NT2/D1 (cell line): ENCODE data around the gene C11orf58.
A peak's percentile ranks its signal among the peaks of the same experiment; 100 is the strongest.

ENCODE experiments used
- DNase-seq: peaks from one replicate; pipeline ENCODE4 v3.0.0-alpha.2; 2011; ENCODE audit warnings: low read depth, low spot score
- H3K27me3 ChIP-seq: 2 replicates; pipeline ENCODE4 v1.6.0; 2011; ENCODE audit warnings: mild to moderate bottlenecking; ENCODE audit not compliant: insufficient read length, insufficient read depth
- H3K36me3 ChIP-seq: 2 replicates; pipeline ENCODE4 v1.6.1; 2011; ENCODE audit warnings: mild to moderate bottlenecking, low read length, mixed read lengths; ENCODE audit not compliant: insufficient read depth, insufficient read length
- H3K4me1 ChIP-seq: 2 replicates; pipeline ENCODE4 v1.5.1; 2011; ENCODE audit not compliant: insufficient read depth, insufficient read length
- H3K4me3 ChIP-seq: 2 replicates; pipeline ENCODE4 v1.5.1; 2011; ENCODE audit warnings: low read depth; ENCODE audit not compliant: insufficient read length
- H3K9ac ChIP-seq: 2 replicates; pipeline ENCODE4 v1.6.0; 2011; ENCODE audit warnings: low read depth; ENCODE audit not compliant: insufficient read length
- H3K9me3 ChIP-seq: 2 replicates; pipeline ENCODE4 v1.5.1; 2011; ENCODE audit warnings: mild to moderate bottlenecking, low read length; ENCODE audit not compliant: insufficient read depth
- SUZ12 ChIP-seq: IDR thresholded peaks from 2 replicates; pipeline ENCODE4 v1.6.1; 2011; ENCODE audit not compliant: insufficient read length, insufficient read depth; ENCODE audit errors: extremely low read depth
- YY1 ChIP-seq: IDR thresholded peaks from 2 replicates; pipeline ENCODE4 v1.6.1; 2011; ENCODE audit not compliant: insufficient read length, insufficient read depth
- ZNF274 ChIP-seq: IDR thresholded peaks from 2 replicates; pipeline ENCODE4 v1.6.1; 2011; ENCODE audit warnings: mild to moderate bottlenecking, low read depth, low read length

C11orf58 gene

DNA sequence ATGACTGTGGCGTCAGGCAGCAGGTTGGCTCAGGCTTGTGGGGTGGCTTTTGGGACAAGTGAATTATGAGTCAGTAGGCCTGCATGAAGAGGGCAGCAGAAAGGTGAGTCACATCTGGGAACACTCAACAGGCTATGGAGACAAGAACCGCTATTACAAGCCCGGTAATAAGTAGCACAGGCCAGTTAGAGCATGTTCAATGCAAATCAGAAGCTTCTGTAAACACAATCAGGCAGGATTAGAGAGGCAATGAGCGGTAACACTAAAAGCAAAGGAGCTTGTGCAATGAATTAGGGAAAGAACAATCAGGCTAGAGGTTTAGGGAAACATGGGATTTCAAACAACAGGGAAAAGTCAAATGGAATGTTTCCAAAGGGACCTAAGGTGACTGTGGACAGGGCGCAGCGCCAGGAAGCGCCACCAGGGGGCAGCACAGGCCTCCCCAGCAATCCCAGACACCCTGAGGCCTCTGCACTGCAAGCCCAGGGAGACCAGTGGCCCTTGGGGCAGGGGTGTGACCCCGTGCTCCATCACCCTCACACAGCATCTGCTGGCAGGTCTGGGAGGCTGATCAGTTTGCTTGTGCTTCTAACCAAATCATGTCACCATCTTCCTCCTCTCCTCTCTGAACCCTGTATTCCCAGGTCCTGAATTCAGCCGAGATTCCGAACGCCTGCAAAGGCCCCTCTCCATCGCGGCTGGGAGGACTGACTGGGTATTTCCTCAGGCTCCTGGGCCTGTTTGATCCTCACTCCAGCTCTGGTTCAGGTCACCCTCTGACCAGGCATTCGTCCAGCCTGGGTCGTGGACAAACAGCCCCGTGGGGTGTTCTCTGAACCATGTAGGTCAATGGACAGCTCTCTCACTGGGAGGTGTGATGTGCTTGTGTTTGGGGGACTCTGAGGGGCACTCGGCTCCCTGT lies 50.0 kb downstream of the C11orf58 start:
- H3K4me1 ChIP-seq = peaks cover 7% of the 10 kb centered on the region
- TF ChIP-seq SUZ12 (no peak), YY1 (no peak)
- H3K9ac ChIP-seq = no peak overlapping the region
- no peaks in the 10 kb centered on the region for H3K36me3 ChIP-seq
- DNase-seq = peak; percentile 57
- no peak overlapping the region for H3K4me3 ChIP-seq
- H3K9me3 ChIP-seq = no peaks in the 10 kb centered on the region
- H3K27me3 ChIP-seq = no peaks in the 10 kb centered on the region

DNA sequence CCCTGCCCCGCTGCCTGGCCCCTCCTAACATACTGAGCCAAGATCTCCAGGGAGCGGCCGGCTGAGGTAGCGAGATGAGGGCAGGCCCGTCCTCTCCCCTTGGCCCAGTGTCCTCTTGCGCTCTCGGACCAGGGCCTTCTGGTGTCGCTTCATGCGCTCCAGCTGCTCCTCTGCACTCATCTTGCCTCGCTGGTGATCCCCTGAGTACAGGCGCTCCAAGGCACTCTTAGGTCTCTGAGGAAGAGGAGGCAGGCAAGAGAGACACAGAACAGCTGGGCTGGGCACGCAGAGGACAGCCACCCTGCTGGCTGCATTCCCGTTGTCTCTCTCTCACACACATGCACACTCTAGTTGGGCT lies 50.6 kb downstream of the C11orf58 start:
- Histone ChIP-seq H3K9ac (no peak overlapping the region), H3K27me3 (no peaks in the 10 kb centered on the region), H3K9me3 (no peaks in the 10 kb centered on the region), H3K4me3 (no peak overlapping the region), H3K36me3 (no peaks in the 10 kb centered on the region), H3K4me1 (peaks cover 7% of the 10 kb centered on the region)
- TF ChIP-seq SUZ12 (no peak), YY1 (no peak), ZNF274 (no peak)
- DNase-seq = no peak

DNA sequence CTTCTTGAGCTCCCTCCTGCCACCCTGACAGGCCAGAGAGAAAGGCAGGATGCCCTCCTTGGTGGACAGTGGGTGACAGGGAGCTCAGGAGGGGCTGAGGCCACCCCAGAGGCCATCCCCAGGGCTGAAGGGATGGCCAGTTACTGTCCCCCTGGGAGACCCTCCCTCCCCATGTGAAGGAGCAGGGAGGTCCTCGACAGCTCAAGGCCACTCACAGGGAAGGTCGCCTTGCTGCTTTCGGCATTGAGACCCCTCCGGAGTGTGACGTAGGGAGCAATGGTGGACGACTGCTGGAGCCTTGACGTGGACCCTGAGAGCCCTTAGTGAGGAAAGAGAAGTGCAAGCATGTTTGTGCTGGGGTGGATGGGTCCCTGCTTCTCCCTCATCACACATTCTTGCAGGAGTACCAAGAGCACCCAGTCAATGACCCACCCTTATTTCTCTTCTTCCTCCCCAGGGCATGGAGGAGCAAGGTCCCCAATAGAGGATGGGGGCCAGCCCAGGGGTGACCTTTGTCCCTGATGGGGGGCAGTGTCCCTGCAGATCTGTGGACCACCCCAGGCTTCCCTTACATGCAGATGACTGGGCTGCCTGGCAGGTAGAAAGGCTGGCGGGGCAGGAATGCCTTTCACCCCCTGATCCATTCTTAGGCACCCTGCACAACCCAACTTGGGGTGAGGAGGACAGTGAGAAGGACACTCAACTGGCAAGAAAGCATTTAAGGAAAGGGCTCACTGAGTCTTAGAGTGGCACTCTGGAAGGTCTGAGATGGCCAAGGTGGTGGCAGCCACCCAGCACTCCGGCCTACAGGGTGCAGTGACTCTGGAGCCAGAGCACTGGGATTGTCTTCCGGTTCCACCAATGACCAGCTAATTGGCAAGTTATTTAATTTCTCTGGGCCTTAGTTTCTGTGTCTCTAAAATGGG lies 51.4 kb downstream of the C11orf58 start:
- Histone ChIP-seq H3K27me3 (no peaks in the 10 kb centered on the region), H3K4me1 (peaks cover 7% of the 10 kb centered on the region), H3K9ac (no peak overlapping the region), H3K9me3 (no peaks in the 10 kb centered on the region), H3K4me3 (no peak overlapping the region), H3K36me3 (no peaks in the 10 kb centered on the region)
- no peak for TF ChIP-seq YY1
- no peak for TF ChIP-seq ZNF274
- TF ChIP-seq SUZ12 = no peak
- DNase-seq = no peak

DNA sequence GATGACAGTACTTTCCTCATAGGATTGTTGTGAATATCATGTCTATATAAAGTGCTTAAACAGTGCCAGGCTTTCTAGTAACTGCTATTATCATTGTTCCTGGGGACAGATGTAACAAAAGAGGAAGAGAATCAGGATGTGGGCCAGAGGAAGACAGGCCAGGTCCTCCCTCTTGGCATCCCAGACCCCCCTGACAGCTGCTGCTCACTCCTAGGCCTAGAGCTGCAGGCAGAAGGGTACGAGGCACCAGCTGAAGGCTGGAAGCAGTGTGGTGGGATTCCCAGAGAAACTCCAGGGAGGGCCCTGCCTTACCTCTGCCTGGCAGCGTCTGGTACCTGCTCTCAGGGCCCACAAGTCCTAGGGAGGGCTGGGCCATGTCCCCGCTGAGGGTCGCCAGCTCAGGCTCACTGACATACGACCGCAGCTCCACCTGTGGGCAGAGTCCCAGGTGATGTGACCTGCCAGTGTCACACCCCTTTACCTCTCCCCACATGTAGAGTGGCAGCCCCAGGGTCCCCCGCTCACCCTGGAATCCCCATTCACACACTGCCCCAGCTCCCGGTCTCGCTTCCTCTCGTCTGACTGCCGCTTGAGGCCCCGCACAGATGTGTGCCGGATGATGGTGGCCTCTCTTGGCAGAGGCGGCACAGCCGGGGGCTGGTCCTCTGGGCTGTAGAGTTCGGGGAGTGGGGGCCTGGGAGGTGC lies 52.2 kb downstream of the C11orf58 start:
- no peak for DNase-seq
- H3K27me3 ChIP-seq = no peaks in the 10 kb centered on the region
- TF ChIP-seq YY1 (no peak), SUZ12 (no peak), ZNF274 (no peak)

GRCh38 chr11:16791191-16791961 lies 52.9 kb downstream of the C11orf58 start:
- no peaks in the 10 kb centered on the region for H3K9me3 ChIP-seq
- no peaks in the 10 kb centered on the region for H3K36me3 ChIP-seq
- no peak overlapping the region for H3K4me3 ChIP-seq
- no peaks in the 10 kb centered on the region for H3K27me3 ChIP-seq
- TF ChIP-seq YY1 (no peak), ZNF274 (no peak), SUZ12 (no peak)
- no peak overlapping the region for H3K9ac ChIP-seq
- H3K4me1 ChIP-seq = peaks cover 7% of the 10 kb centered on the region
- no peak for DNase-seq

More for the DNA sequence above, 52.2 kb downstream of the C11orf58 start:
- no peaks in the 10 kb centered on the region for H3K36me3 ChIP-seq
- peaks cover 7% of the 10 kb centered on the region for H3K4me1 ChIP-seq
- no peak overlapping the region for H3K9ac ChIP-seq
- no peaks in the 10 kb centered on the region for H3K9me3 ChIP-seq
- no peak overlapping the region for H3K4me3 ChIP-seq

GRCh38 chr11:16792426-16792825 lies 54.0 kb downstream of the C11orf58 start:
- Histone ChIP-seq H3K4me3 (no peak overlapping the region), H3K9ac (no peak overlapping the region), H3K27me3 (no peaks in the 10 kb centered on the region), H3K9me3 (no peaks in the 10 kb centered on the region), H3K4me1 (peaks cover 7% of the 10 kb centered on the region), H3K36me3 (no peaks in the 10 kb centered on the region)
- TF ChIP-seq SUZ12 = no peak
- no peak for TF ChIP-seq YY1
- no peak for TF ChIP-seq ZNF274
- DNase-seq = no peak
